GM18519 (cell line): ENCODE data around the gene ACLY.

Experiments
- ATAC-seq: cut with Tn5 transposase; IDR thresholded peaks from one replicate; pipeline ENCODE4 v1.9.1; 2021; ENCODE audit warnings: mild to moderate bottlenecking, moderate library complexity; ENCODE audit not compliant: unreplicated experiment, low FRiP score

ACLY gene

DNA sequence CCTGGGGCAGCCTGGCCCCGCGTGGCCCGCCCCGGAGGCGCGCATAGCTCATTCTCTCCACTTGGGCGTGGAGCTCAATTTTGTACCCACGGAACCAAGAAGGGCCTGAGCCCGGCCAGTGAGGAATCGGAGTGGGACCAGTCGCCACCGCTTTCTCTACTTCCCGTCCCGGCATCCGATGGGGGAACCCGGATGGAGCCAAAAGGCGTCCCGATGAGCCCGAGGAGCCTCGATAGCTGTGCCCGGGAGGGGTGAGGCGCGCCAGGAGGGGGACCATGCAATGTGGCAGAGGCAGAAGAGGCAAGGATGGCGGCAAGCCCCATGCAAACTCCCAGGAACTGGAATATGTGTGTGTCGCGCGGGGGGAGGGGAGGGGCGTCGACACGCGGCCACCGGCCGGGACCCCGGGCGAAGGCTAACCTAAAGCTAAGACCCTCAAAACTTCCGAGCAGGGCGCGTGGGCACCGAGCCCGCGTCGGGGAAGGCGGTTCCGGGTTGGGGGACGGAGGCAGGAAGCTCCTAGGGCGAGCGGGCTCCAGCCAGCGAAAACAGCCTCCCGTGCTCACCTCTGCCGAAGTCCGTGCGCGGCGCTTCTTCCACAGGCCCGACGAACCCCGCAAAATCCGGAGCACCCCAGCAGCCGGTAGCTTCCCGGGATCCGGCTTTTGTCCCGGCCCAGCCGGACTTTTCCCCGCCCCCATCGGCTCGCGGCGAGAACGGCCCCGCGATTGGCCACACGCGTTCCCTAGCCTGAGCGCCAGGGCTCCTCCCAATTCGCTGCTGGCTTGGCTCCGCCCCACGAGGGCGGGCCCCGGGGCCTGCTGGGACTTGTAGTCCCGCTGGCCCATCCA is at the start of gene ACLY:
Gene ACLY, minus strand, starts transcription at position 638 of the 851 bp plus-strand sequence. CDS start 5,078 bp downstream, outside the sequence.
- peak; percentile 82 for ATAC-seq

DNA sequence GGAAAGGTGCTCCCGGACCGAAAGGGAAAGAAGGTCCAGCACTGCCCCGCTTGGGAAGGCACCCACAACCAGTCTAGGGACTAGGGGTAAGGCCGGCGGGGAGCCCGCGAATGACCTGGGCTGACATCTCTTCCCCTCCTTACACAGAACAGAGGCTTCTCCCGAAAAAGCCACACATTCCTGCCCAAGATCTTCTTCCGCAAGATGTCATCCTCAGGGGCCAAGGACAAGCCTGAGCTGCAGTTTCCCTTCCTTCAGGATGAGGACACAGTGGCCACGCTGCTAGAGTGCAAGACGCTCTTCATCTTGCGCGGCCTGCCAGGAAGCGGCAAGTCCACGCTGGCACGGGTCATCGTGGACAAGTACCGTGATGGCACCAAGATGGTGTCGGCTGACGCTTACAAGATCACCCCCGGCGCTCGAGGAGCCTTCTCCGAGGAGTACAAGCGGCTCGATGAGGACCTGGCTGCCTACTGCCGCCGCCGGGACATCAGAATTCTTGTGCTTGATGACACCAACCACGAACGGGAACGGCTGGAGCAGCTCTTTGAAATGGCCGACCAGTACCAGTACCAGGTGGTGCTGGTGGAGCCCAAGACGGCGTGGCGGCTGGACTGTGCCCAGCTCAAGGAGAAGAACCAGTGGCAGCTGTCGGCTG is 49.3 kb upstream of the ACLY start:
- ATAC-seq: no peak

DNA sequence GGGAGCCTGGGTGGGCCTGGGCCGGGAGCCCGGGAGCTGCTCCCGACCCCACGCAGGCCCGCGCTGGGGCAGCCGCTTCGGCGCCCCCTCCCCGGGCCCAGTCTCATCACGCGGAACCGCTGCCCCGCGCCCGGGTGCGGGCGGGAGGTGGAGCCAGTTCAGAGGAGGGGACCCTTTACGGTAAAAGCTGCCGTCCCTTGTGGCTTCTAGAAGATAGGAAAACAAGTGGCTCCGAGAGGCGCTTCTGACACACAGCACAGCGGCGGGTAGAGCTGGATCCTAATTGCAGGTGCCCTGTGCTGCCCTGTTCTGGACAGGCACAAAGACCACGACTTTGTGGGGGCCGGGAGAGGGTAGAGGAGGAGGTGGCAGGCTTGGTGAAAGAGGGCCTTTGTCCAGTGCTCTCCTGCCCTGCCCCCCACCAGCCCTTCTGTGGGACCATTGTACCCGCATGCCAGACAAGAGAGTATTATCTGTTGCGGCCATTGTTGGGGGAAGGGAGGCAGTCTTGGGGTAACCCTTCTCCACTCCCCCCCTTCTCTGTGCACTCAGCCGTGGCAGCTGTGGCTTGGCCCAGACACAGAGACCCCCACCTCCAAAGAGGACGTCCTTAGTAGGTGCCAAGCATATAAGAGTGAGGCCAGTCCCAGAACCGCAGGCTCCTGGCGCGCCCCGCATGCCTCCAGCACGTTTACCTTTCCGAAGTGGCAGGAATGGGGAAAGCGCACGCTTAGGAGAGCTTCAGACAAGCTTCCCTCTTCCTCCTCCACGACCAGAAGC is 48.6 kb upstream of the ACLY start:
- ATAC-seq: no peak

DNA sequence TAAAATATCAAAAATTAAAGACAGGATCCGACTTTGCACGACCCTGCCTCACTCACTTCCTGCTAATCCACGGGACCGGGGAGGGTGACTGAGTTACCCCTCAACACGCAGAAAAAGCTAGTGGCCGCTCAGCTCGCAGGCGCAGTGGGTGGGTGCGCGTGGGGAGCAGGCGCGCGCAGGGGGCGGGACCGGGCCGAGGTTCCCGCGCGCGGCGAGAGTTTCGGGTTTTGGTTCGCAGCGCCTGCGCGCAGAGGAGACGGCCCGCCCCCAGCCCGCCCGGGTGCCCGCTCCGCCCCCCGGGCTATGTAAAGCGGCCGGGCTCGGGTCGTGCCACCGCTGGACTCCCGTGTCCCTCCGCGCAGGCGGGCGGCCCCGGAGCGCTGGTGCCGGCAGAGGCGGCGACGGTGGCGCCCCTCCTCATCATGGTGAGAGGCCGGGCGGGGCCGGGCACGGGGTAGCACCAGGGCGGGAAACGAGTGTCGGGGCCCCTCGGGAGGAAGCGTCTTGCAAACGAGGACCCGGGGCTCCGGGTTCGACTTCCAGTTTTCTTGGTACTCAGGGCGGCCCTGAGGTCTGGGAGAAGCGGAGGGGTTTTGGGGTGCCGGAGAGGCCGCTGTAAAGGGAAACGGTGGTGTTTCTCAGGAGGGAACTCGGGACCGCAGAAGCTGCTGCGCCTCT is 47.9 kb upstream of the ACLY start, which contains the start of gene CNP:
Gene CNP, plus strand, starts transcription at position 333 of the 678 bp plus-strand sequence. Its CDS starts 90 bp downstream, at position 423.
- no peak for ATAC-seq

DNA sequence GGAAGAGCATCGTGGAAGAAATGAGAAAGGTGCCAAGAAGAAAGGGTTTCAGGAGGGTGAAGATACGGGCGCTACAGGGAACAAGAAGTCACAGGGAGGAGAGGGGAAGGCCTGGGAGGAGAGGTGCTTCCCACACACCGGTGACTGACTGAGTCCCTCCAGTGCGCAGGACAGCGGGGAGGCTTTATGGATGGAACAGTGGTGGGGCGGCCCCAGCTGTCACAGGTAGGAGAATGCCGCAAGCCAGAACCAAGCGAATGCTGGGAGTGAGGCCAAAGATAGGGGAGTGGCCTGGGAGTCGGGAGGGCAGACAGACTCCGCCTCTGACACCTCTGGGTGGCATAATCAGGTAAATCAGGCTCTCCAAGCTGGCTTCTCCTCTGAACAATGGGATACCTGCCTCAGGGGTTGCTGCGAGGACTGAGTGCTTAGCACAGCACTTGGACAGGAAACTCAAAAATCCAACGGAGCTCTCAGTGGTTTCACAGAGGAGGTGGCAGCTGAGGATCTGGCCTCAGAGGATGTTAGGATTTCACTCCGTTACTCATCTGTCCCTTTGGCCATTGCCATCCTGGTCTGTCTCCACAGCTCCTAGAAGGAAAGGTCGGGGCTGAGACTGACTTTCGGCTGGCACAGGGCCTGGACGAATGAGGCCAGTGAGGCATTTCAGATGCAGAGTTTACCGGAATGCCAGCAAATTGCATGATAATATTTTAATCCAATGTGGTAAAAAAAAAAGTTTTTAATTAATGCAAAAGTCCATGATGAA is 47.1 kb upstream of the ACLY start:
- ATAC-seq: no peak

DNA sequence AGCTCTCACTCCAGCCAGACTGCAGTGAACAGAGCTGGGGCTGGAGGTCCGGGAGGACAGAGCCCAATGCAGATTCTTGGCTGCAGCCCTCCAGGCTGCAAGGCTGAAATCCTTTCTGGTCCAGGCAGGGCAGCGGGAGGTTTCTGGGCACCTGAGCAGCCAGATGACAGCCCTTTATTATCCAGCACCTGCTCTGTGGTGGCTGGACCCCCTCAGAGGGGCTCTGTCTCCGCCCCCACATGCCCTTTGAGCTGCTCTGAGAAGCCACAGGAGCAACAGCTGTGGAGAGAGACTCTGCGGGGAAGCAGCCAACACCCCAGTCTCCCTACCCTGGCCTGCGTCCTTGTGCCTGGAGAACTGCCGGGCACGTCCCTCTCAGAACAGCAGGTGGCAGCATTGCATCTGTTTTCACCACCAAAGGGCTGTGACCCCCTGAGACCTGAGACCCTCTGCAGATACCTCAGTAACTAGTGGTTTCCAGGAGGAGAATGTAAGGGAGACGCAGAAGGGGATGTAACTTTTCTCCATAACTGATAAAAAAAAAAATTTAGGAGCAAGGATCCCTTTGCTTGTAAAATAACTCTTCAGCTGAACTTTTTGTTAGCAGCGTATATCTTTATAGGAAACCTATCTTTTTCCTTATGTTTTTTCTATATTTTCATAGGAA is 44.1 kb upstream of the ACLY start:
- ATAC-seq: no peak

DNA sequence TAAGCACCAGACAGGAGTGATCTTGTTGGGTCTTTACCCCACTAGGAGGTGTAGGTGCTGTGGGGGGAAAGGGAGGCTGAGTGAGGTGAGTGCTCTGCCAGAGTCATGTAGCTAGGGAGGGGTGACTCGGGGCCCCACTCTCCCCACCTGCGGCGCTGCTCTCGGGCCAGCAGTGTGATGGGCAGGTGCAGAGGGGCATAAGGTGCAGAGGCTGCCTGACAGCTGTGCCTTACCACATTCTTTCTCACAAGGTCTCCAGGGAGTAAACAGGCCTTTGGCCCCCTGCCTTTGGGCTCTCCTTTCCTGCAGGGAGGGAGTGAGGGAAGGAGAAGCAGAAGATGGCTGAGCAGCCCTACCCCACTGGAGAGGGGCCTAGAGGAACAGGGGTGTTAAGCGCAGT is 43.4 kb upstream of the ACLY start:
- ATAC-seq: no peak

DNA sequence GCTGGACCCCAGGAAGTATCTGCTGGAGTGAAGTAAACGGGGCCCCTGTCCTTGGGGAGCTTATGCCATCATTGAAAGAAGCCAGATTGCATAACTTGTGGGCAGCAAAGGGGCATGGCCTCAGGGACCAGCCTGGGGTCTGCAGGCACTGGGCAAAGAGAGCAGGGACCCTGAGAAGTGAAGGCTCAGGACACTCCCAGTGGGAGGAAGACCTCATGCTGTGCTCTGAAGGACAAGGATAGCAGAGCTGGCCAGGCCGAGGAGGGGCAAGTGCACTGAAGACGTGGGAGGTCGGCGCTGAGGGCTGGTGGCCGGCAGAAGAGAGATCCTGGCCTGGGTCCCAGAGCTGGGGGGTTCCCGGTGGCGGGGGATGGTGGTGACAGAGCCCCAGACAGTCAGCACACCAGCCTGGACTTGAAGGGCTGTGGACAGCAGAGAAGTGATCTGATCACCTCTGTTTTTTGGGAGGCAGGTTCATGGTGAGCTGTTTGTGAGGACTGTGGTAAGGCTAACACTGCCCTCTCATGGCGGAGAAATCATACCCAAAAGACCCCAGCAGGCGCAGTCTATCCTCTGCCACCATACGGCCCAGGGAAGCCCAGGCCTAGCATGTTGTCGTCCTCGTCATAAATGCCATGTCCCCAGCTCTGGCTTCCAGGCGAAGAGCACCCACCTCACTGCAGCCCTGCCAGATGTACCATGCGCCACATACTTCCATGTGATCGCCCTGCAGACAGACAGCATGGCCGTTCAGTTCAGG is 40.8 kb upstream of the ACLY start:
- ATAC-seq: no peak

DNA sequence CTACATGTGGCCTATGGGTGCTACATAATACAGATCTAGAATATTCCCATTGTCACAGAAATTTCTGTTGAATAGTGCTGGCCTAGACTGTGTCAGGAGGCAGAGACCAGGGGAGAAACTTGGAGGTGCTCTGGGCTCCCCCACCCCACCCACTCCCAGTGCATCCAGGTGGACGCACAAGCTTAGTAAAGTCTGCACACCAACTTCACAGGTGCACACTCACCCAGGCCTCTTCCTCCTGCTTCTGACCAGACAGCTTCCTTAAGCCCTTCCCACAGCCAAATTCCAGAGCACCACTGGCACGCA is 40.2 kb upstream of the ACLY start:
- no peak for ATAC-seq

DNA sequence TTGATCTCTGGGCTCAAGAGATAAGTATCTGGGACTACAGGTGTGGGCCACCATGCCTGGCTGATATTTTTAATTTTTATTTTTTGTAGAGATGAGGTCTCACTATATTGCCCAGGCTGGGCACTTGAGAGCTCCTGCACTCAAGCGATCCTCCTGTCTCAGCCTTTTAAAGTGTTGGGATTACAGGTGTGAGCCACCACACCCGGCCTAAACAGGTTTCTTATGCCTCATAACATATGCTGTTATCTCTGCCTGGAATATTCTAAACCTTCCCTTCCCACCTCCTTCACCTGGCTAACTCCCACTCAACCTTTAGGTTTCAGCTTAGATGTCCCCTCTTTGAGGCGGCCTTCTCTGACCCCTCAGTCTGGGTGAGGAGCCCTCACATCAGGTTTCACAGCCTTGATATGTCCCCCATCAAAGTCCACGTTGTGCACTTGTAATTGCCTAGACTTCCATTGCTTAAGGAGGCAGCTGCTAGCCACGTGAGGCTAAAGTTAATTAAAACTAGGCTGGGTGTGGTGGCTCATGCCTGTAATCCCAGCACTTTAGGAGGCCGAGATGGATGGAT is 39.2 kb upstream of the ACLY start:
- ATAC-seq: no peak

DNA sequence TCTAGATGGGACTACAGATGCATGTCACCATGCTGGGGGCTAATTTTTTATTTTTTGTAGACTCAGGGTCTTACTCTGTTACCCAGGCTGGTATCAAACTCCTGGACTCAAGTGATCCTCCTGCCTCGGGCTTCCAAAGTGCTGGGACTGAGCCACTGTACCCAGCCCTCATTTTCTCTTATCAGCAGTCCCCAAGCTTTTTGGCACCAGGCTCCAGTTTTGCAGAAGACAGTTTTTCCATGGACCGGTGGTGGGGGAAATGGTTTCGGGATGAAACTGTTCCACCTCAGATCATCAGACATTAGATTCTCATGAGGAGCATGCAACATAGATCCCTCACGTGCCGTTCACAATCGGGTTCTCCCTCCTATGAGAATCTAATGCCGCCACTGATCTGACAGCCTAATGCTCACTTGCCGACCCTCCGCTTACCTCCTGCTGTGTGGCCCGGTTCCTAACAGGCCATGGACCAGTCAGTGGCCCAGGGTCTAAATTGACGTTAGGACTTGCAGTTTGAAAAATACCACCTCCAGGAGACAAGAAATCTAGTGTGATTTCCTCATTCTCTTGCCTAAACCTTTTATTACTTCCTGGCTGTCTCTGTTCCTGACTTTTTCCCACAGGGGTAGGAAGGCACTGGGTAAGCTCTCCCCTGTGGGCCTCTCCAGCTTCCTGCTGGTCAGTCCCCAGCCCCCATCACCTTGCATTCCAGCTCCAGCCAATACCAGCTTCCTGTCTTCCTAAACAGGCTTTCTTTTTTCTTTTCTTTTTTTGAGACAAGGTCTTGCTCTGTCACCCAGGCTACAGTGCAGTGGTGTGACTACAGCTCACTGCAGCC is 38.5 kb upstream of the ACLY start:
- ATAC-seq: no peak

DNA sequence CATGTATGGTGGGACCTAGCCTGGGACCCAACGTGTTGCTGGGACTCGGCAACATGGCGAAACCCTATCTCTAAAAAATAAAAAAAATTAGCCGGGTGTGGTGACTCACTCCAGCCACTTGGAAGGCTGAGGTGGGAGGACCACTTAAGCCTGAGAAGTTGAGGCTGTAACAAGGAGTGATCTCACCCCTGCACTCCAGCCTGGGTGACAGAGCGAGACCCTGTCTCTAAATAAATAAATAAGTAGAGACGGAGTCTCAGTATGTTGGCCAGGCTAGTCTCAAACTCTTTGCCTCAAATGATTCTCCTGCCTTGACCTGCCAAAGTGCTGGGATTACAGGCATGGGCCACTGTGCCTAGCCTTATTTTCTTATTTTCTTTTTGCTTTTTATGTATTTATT is 37.8 kb upstream of the ACLY start:
- ATAC-seq: no peak

DNA sequence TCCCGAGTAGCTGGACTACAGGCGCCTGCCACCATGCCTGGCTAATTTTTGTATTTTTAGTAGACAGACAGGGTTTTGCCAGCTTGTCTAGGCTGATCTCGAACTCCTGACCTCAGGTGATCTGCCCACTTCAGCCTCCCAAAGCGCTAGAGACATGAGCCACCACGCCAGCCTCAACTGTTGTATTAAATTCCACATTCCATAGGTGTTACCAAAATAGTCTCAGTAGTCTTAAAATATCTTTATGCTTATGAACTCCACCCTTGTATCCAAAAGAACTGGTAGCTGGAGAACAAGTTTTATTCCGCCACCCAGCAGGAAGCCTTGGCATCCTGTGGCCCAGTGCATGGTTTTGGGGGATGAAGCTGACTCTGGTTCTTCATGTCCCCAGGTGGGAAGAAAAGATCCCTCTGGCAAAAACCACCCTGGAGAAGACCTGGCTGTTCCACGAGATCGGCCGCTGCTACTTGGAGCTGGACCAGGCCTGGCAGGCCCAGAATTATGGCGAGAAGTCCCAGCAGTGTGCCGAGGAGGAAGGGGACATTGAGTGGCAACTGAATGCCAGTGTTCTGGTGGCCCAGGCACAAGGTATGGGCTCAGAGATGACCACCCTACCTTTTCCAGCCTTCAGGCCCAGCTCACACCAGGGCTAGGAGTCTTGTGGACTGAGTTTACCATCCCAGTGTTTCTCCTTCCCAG is 30.2 kb upstream of the ACLY start:
- ATAC-seq: no peak

DNA sequence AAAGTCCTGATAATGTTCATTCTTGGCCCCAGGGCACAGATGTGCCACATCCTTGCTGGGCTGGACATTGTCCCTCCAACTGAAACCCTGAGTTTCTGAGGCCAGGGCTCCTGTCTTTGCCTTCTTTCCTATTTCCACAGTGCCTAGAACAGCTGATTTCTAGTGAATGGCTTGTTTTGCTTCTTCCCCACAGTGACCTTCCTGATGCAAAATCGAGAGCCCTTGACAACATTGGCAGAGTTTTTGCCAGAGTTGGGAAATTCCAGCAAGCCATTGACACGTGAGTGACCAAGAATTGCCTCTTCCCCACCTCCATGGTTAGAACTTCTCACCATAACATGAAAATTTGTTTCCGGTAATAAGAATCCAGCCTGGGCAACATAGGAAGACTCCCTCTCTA is 26.2 kb upstream of the ACLY start:
- ATAC-seq: no peak

DNA sequence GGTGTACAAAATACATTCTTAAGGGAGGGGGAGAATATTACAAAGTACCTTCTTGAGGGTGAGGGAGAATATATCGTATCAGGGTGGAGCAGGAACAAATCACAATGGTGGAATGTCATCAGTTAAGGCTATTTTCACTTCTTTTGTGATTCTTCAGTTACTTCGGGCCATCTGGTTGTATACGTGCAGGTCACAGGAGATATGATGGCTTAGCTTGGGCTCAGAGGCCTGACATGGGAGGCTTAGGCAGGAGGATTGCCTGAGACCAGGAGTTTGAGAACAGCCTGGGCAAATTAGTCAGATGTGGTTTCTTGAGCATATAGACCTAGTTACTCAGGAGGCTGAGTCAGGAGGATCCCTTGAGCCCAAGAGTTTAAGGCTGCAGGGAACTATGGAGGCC is 24.7 kb upstream of the ACLY start:
- ATAC-seq: no peak

DNA sequence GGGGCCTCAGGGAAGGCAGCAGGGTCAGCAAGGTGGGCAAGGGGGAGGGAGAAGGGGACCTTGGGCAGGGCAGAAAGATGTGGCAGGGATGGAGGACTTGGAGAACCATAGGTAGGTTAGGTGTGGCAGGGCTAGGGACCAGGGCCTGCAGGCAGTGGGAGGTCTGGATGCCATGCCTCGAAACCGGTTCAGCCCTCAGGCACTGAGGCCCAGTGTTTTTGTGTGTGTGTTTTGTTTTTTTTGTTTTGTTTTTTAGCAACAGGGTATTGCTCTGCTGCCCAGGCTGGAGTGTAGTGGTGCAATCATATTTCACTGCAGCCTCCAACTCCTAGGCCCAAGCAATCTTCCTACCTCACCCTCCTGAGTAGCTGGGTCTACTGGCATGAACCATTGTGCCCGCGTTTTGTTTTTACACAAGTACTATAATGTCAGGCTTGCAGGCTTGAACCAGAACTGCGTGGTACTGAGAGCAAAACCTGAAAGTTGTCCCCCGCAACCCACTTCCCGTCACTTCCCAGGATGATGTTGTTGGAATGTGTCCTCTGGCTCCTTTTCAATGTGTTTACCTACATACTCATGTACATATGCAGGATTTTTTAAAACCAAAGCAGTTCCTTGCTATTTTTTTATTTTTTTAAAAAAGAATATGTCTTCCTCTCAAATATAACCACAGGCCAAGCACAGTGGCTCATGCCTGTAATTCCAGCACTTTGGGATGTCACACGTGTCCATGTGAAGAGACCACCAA is 24.0 kb upstream of the ACLY start:
- ATAC-seq: no peak
